Endodermal cell (in vitro differentiated cells): ENCODE results near the gene TBC1D10B. TPM values are rescaled to one million over a fixed set of nuclear protein-coding genes. Genes with fewer than 3 reads are reported as not detected.
A peak's percentile ranks its signal among the peaks of the same experiment; 100 is the strongest.
"Not testable (repeated sequence)": the region's sequence is repeated elsewhere in the genome, so short reads cannot be mapped to it uniquely, and the experiment has no call there.

ENCODE experiments used
- DNase-seq: peaks from one replicate; pipeline ENCODE4 v3.0.0-alpha.2; 2017
- H3K27ac ChIP-seq: 2 replicates; pipeline ENCODE4 v1.5.1; 2013; ENCODE audit warnings: mild to moderate bottlenecking, low read depth, low read length, moderate library complexity
- H3K27me3 ChIP-seq: 2 replicates; pipeline ENCODE4 v1.6.1; 2013; ENCODE audit warnings: mild to moderate bottlenecking, low read length, moderate library complexity; ENCODE audit not compliant: insufficient read depth, control insufficient read depth, poor library complexity, severe bottlenecking
- H3K36me3 ChIP-seq: 2 replicates; pipeline ENCODE4 v1.7.0; 2013; ENCODE audit warnings: mild to moderate bottlenecking, low read length, moderate library complexity; ENCODE audit not compliant: control insufficient read depth, insufficient read depth
- H3K4me1 ChIP-seq: one replicate; pipeline ENCODE4 v1.7.0; 2013; ENCODE audit warnings: low read length; ENCODE audit not compliant: control insufficient read depth, insufficient read depth
- H3K4me3 ChIP-seq: 2 replicates; pipeline ENCODE4 v1.5.1; 2013; ENCODE audit warnings: mild to moderate bottlenecking, low read length, moderate library complexity
- H3K9ac ChIP-seq: 2 replicates; pipeline ENCODE4 v1.6.1; 2013; ENCODE audit warnings: mild to moderate bottlenecking, low read length, moderate library complexity; ENCODE audit not compliant: poor library complexity, severe bottlenecking; ENCODE audit errors: extremely low read depth
- H3K9me3 ChIP-seq: 2 replicates; pipeline ENCODE4 v1.6.1; 2013; ENCODE audit warnings: mild to moderate bottlenecking, low read length, moderate library complexity; ENCODE audit not compliant: control insufficient read depth
- H3K27ac Mint-ChIP-seq: 2 replicates; pipeline ENCODE4 v1.8.0; 2020; ENCODE audit warnings: mixed read lengths
- H3K27me3 Mint-ChIP-seq: 2 replicates; pipeline ENCODE4 v1.8.0; 2021; ENCODE audit warnings: mild to moderate bottlenecking, mixed read lengths; ENCODE audit not compliant: insufficient read depth
- H3K36me3 Mint-ChIP-seq: 2 replicates; pipeline ENCODE4 v1.8.0; 2020; ENCODE audit warnings: low read depth, mixed read lengths
- H3K4me1 Mint-ChIP-seq: 2 replicates; pipeline ENCODE4 v1.8.0; 2020; ENCODE audit warnings: mixed read lengths
- H3K4me3 Mint-ChIP-seq: 2 replicates; pipeline ENCODE4 v1.8.0; 2020; ENCODE audit warnings: mild to moderate bottlenecking, moderate library complexity, mixed read lengths
- H3K9me3 Mint-ChIP-seq: 2 replicates; pipeline ENCODE4 v1.8.0; 2020; ENCODE audit warnings: mild to moderate bottlenecking, mixed read lengths
- CTCF ChIP-seq: fragments of 200-600 bp; sonication (generic); conservative IDR thresholded peaks from 2 replicates; pipeline ENCODE4 v1.5.0; 2021; ENCODE audit warnings: antibody characterized with exemption, mild to moderate bottlenecking
- WGBS, 2 experiments: methylation state at CpG; one replicate each; pipeline versions ENCODE4 v1.1.5 to v1.1.7; 2013; ENCODE audit warnings: missing lambda C conversion rate in 2 of 2, mixed read lengths in 1 of 2; ENCODE audit not compliant: insufficient coverage in 1 of 2, insufficient read length in 1 of 2; 5-methylcytosine and 5-hydroxymethylcytosine counted together
- total RNA-seq, 2 donors: library from RNA; stranded (reverse); fragmentation: NEBNext Ultra II Directional in 1 of 2; extraction: Animal tissue kit (Norgen Biotek cat#: 25700) in 1 of 2; gene quantifications; 2 replicates in 1 of 2; 3 replicates in 1 of 2; pipeline ENCODE4 v1.2.1, GENCODE V29; 2021

The TBC1D10B gene
- total RNA-seq, 2 donors from 2014 or later, result 30.7 to 36.3 TPM

GRCh38 chr16:30340621-30341020 is 29.7 kb downstream of the TBC1D10B start:
- no peaks in the 10 kb centered on the region for H3K4me1 ChIP-seq
- no peak overlapping the region for H3K4me3 ChIP-seq
- no peaks in the 10 kb centered on the region for H3K9me3 Mint-ChIP-seq
- peaks cover 6% of the 10 kb centered on the region for H3K4me1 Mint-ChIP-seq
- H3K27ac ChIP-seq, result no peak overlapping the region
- no peak overlapping the region for H3K9ac ChIP-seq
- TF ChIP-seq CTCF, result no peak
- H3K27me3 ChIP-seq, result no peaks in the 10 kb centered on the region
- H3K4me3 Mint-ChIP-seq, result no peak overlapping the region
- 94 to 98% methylated on average over 13 of the region's 13 CpGs for WGBS, 2 experiments
- no peaks in the 10 kb centered on the region for H3K9me3 ChIP-seq
- no peaks in the 10 kb centered on the region for H3K36me3 ChIP-seq
- H3K36me3 Mint-ChIP-seq, result peaks cover 2% of the 10 kb centered on the region
- no peaks in the 10 kb centered on the region for H3K27me3 Mint-ChIP-seq
- H3K27ac Mint-ChIP-seq, result no peak overlapping the region
- no peak for DNase-seq

- not testable (repeated sequence) for H3K9me3 Mint-ChIP-seq, H3K9me3 ChIP-seq, H3K27me3 ChIP-seq, H3K4me1 Mint-ChIP-seq, H3K36me3 ChIP-seq, H3K4me1 ChIP-seq, H3K36me3 Mint-ChIP-seq, DNase-seq, H3K27ac ChIP-seq, H3K27me3 Mint-ChIP-seq, H3K9ac ChIP-seq, H3K4me3 Mint-ChIP-seq, H3K4me3 ChIP-seq, H3K27ac Mint-ChIP-seq
- WGBS, 2 experiments, result 90 to 100% methylated on average over 2 to 3 of the region's 5 CpGs
Observed at GRCh38 chr16:30338715-30339114, 31.6 kb downstream of the TBC1D10B start.

GRCh38 chr16:30337964-30338357 is 32.3 kb downstream of the TBC1D10B start:
- not testable (repeated sequence) for H3K4me3 ChIP-seq, H3K27ac ChIP-seq, H3K4me3 Mint-ChIP-seq, H3K36me3 ChIP-seq, H3K9me3 ChIP-seq, H3K9me3 Mint-ChIP-seq, DNase-seq, H3K4me1 ChIP-seq, H3K4me1 Mint-ChIP-seq, H3K36me3 Mint-ChIP-seq, H3K27ac Mint-ChIP-seq, H3K9ac ChIP-seq, H3K27me3 Mint-ChIP-seq, H3K27me3 ChIP-seq
- WGBS, 2 experiments, result 91 to 94% methylated on average over 7 to 8 of the region's 10 CpGs

- no peak overlapping the region for H3K9ac ChIP-seq
- Mint-ChIP-seq H3K4me3 (peak overlapping the region; percentile 87), H3K27ac (no peak overlapping the region)
Observed at GRCh38 chr16:30335598-30336474, 34.5 kb downstream of the TBC1D10B start.

GRCh38 chr16:30335028-30335597 is 35.2 kb downstream of the TBC1D10B start:
- peaks cover 11% of the 10 kb centered on the region for H3K4me1 Mint-ChIP-seq
- not testable (repeated sequence) for H3K9me3 ChIP-seq, H3K27me3 Mint-ChIP-seq, H3K36me3 ChIP-seq, H3K27me3 ChIP-seq, H3K36me3 Mint-ChIP-seq, H3K27ac Mint-ChIP-seq, H3K4me3 ChIP-seq, H3K9me3 Mint-ChIP-seq, H3K4me1 ChIP-seq
- 0% methylated on average over 19 to 69 of the region's 70 CpGs for WGBS, 2 experiments
- peak overlapping the region; percentile 87 for H3K4me3 Mint-ChIP-seq
- DNase-seq, result peak; percentile 92
- Histone ChIP-seq H3K9ac (peak overlapping the region; percentile 47), H3K27ac (peak overlapping the region; percentile 78)

More at GRCh38 chr16:30335598-30336474, 34.5 kb downstream of the TBC1D10B start:
- peak overlapping the region; percentile 7 for H3K4me3 ChIP-seq
- 76 to 80% methylated on average over 14 to 17 of the region's 17 CpGs for WGBS, 2 experiments
- H3K4me1 Mint-ChIP-seq, result peaks cover 11% of the 10 kb centered on the region
- peaks cover 2% of the 10 kb centered on the region for H3K36me3 Mint-ChIP-seq
- no peaks in the 10 kb centered on the region for H3K36me3 ChIP-seq
- peaks cover 1% of the 10 kb centered on the region for H3K27me3 Mint-ChIP-seq
- TF ChIP-seq CTCF, result no peak
- H3K27ac ChIP-seq, result no peak overlapping the region
- no peaks in the 10 kb centered on the region for H3K9me3 ChIP-seq
- no peaks in the 10 kb centered on the region for H3K27me3 ChIP-seq
- no peaks in the 10 kb centered on the region for H3K4me1 ChIP-seq
- DNase-seq, result peak; percentile 52
- H3K9me3 Mint-ChIP-seq, result no peaks in the 10 kb centered on the region
